Transverse colon (tissue), 3 donors: ENCODE measurements around the gene HPN.

Source experiments
- CTCF ChIP-seq, 5 experiments: fragments of 200-600 bp in 3 of 5; fragments of 450-650 bp in 2 of 5; sonication (generic) in 3 of 5; IDR thresholded peaks; 1 replicate in 2 of 5; 2 replicates in 3 of 5; pipeline ENCODE4 v1.5.1; 2016 to 2017; ENCODE audit warnings: antibody characterized with exemption in 5 of 5, inconsistent platforms in 3 of 5, mild to moderate bottlenecking in 2 of 5, moderate library complexity in 1 of 5
- POLR2A ChIP-seq: fragments of 450-650 bp; IDR thresholded peaks from one replicate; pipeline ENCODE4 v1.6.1; 2016; ENCODE audit warnings: antibody characterized with exemption, mild to moderate bottlenecking, moderate library complexity

GRCh38 chr19:35002037-35002535, 39.4 kb upstream of the HPN start:
- TF ChIP-seq POLR2A = no peak
- TF ChIP-seq CTCF (IDR thresholded peaks at IDR 0.05) = no peak
